Neural progenitor cell (in vitro differentiated cells): ENCODE measurements around the gene ERC2. TPM values are rescaled to one million over a fixed set of nuclear protein-coding genes. Genes with fewer than 3 reads are reported as not detected.

Source experiments
- DNase-seq: peaks from one replicate; pipeline ENCODE4 v3.0.0-alpha.2; 2016; ENCODE audit warnings: low spot score
- H2AFZ ChIP-seq: fragments of 200-600 bp; sonication (generic); replicated peaks from 2 replicates; pipeline ENCODE4 v1.6.1; 2016; ENCODE audit warnings: antibody characterized with exemption
- H3F3A ChIP-seq: fragments of 200-600 bp; sonication (generic); 2 replicates; pipeline ENCODE4 v1.6.1; 2016; ENCODE audit warnings: antibody characterized with exemption, low read depth
- H3K27ac ChIP-seq: fragments of 200-600 bp; sonication (generic); 2 replicates; pipeline ENCODE4 v1.5.1; 2016; ENCODE audit warnings: mild to moderate bottlenecking
- H3K27me3 ChIP-seq: fragments of 200-600 bp; sonication (generic); 2 replicates; pipeline ENCODE4 v1.6.1; 2016; ENCODE audit warnings: mild to moderate bottlenecking, moderate library complexity
- H3K36me3 ChIP-seq: fragments of 200-600 bp; sonication (generic); 2 replicates; pipeline ENCODE4 v1.5.1; 2016
- H3K4me1 ChIP-seq: fragments of 200-600 bp; sonication (generic); 2 replicates; pipeline ENCODE4 v1.6.1; 2016; ENCODE audit warnings: mixed run types
- H3K4me2 ChIP-seq: fragments of 200-600 bp; sonication (generic); 2 replicates; pipeline ENCODE4 v1.6.1; 2016
- H3K4me3 ChIP-seq: fragments of 200-600 bp; sonication (generic); 2 replicates; pipeline ENCODE4 v1.5.1; 2016
- H3K79me2 ChIP-seq: fragments of 200-600 bp; sonication (generic); 2 replicates; pipeline ENCODE4 v1.6.1; 2016; ENCODE audit warnings: low read depth
- H3K9ac ChIP-seq: fragments of 200-600 bp; sonication (generic); 2 replicates; pipeline ENCODE4 v1.6.1; 2016
- H3K9me3 ChIP-seq: fragments of 200-600 bp; sonication (generic); 2 replicates; pipeline ENCODE4 v1.5.1; 2016; ENCODE audit warnings: low read depth
- H4K20me1 ChIP-seq: fragments of 200-600 bp; sonication (generic); 2 replicates; pipeline ENCODE4 v1.6.1; 2016; ENCODE audit warnings: low read depth
- H3K27ac Mint-ChIP-seq: 3 replicates; pipeline ENCODE4 v1.8.0; 2021; ENCODE audit warnings: mixed read lengths
- H3K27me3 Mint-ChIP-seq: 2 replicates; pipeline ENCODE4 v1.8.0; 2022; ENCODE audit warnings: low read depth, mild to moderate bottlenecking, inconsistent platforms, moderate library complexity, mixed read lengths; ENCODE audit not compliant: insufficient read depth
- H3K36me3 Mint-ChIP-seq: 3 replicates; pipeline ENCODE4 v1.8.0; 2021; ENCODE audit warnings: mixed read lengths
- H3K4me1 Mint-ChIP-seq: 3 replicates; pipeline ENCODE4 v1.8.0; 2021; ENCODE audit warnings: mixed read lengths
- H3K4me3 Mint-ChIP-seq: 3 replicates; pipeline ENCODE4 v1.8.0; 2021; ENCODE audit warnings: mild to moderate bottlenecking, moderate library complexity, mixed read lengths
- H3K9me3 Mint-ChIP-seq: 3 replicates; pipeline ENCODE4 v1.8.0; 2020; ENCODE audit warnings: mixed read lengths
- CTCF ChIP-seq: fragments of 200-600 bp; sonication (generic); IDR thresholded peaks from 2 replicates; pipeline ENCODE4 v1.5.1; 2017; ENCODE audit warnings: antibody characterized with exemption, mild to moderate bottlenecking
- EZH2 ChIP-seq: fragments of 200-600 bp; sonication (generic); IDR thresholded peaks from 2 replicates; pipeline ENCODE4 v1.6.1; 2017; ENCODE audit warnings: antibody characterized with exemption, mild to moderate bottlenecking, moderate library complexity
- EZH2phosphoT487 ChIP-seq: fragments of 200-600 bp; sonication (generic); IDR thresholded peaks from 2 replicates; pipeline ENCODE4 v1.6.1; 2017; ENCODE audit warnings: antibody characterized with exemption
- total RNA-seq: library from RNA; depleted of rRNA; stranded (reverse); fragments of >200 nt; gene quantifications from 2 replicates; pipeline ENCODE4 v1.2.3, GENCODE V29; 2015; ENCODE audit warnings: low replicate concordance

The ERC2 gene
- total RNA-seq, 1 donor from 2014 or later, result 24.8 TPM

GRCh38 chr3:55487381-55488241, 980.7 kb downstream of the ERC2 start:
- no peaks in the 10 kb centered on the region for H3K9me3 Mint-ChIP-seq
- Histone ChIP-seq H3K79me2 (no peaks in the 10 kb centered on the region), H3F3A (peaks cover 55% of the 10 kb centered on the region), H3K27me3 (peaks cover 95% of the 10 kb centered on the region), H2AFZ (peak overlapping the region; percentile 92), H3K4me1 (peaks cover 27% of the 10 kb centered on the region), H3K9ac (no peak overlapping the region), H3K4me3 (peak overlapping the region; percentile 74), H3K36me3 (no peaks in the 10 kb centered on the region), H3K27ac (no peak overlapping the region), H3K4me2 (peak overlapping the region; percentile 94), H3K9me3 (no peaks in the 10 kb centered on the region), H4K20me1 (peaks cover 28% of the 10 kb centered on the region)
- H3K27me3 Mint-ChIP-seq, result peaks cover 32% of the 10 kb centered on the region
- TF ChIP-seq EZH2phosphoT487 (no peak), EZH2 (no peak), CTCF (no peak)
- H3K4me1 Mint-ChIP-seq, result peaks cover 49% of the 10 kb centered on the region
- DNase-seq, result peak; percentile 77
- peak overlapping the region; percentile 86 for H3K27ac Mint-ChIP-seq
- H3K4me3 Mint-ChIP-seq, result peak overlapping the region; percentile 96
- peaks cover 4% of the 10 kb centered on the region for H3K36me3 Mint-ChIP-seq

GRCh38 chr3:55486857-55487380, 981.3 kb downstream of the ERC2 start, which contains the start of gene WNT5A:
Gene WNT5A, minus strand, starts transcription at chr3:55487306. Its CDS starts 321 bp downstream, at chr3:55486985.
- peaks cover 4% of the 10 kb centered on the region for H3K36me3 Mint-ChIP-seq
- Histone ChIP-seq H2AFZ (peak within 1 kb of the TSS; percentile 92), H3K79me2 (no peaks in the 10 kb centered on the region), H3F3A (peaks cover 58% of the 10 kb centered on the region), H3K27ac (no peak within 1 kb of the TSS), H3K9ac (no peak within 1 kb of the TSS), H3K36me3 (no peaks in the 10 kb centered on the region), H3K4me2 (peak within 1 kb of the TSS; percentile 94), H3K9me3 (no peaks in the 10 kb centered on the region), H3K4me1 (peaks cover 30% of the 10 kb centered on the region), H3K4me3 (peak within 1 kb of the TSS; percentile 74), H4K20me1 (peaks cover 35% of the 10 kb centered on the region), H3K27me3 (peaks cover 97% of the 10 kb centered on the region)
- peaks cover 50% of the 10 kb centered on the region for H3K4me1 Mint-ChIP-seq
- H3K4me3 Mint-ChIP-seq, result peak within 1 kb of the TSS; percentile 96
- peak within 1 kb of the TSS; percentile 94 for H3K27ac Mint-ChIP-seq
- H3K9me3 Mint-ChIP-seq, result no peaks in the 10 kb centered on the region
- peaks cover 32% of the 10 kb centered on the region for H3K27me3 Mint-ChIP-seq
- no peak for TF ChIP-seq CTCF
- TF ChIP-seq EZH2phosphoT487, result no peak
- no peak for TF ChIP-seq EZH2
- peak; percentile 82 for DNase-seq

- Histone ChIP-seq H3K36me3 (no peaks in the 10 kb centered on the region), H3K4me3 (peak overlapping the region; percentile 74), H3K9me3 (no peaks in the 10 kb centered on the region), H4K20me1 (peaks cover 42% of the 10 kb centered on the region), H2AFZ (peak overlapping the region; percentile 92), H3K9ac (no peak overlapping the region), H3K4me2 (peak overlapping the region; percentile 94), H3F3A (peaks cover 61% of the 10 kb centered on the region), H3K79me2 (no peaks in the 10 kb centered on the region), H3K4me1 (peaks cover 35% of the 10 kb centered on the region), H3K27ac (no peak overlapping the region), H3K27me3 (peaks cover 97% of the 10 kb centered on the region)
- H3K27ac Mint-ChIP-seq, result peak overlapping the region; percentile 94
- peaks cover 52% of the 10 kb centered on the region for H3K4me1 Mint-ChIP-seq
- H3K9me3 Mint-ChIP-seq, result no peaks in the 10 kb centered on the region
- TF ChIP-seq CTCF (no peak), EZH2phosphoT487 (no peak), EZH2 (no peak)
- peaks cover 4% of the 10 kb centered on the region for H3K36me3 Mint-ChIP-seq
- H3K4me3 Mint-ChIP-seq, result peak overlapping the region; percentile 96
- peaks cover 37% of the 10 kb centered on the region for H3K27me3 Mint-ChIP-seq
- DNase-seq, result peak; percentile 83
Observed at GRCh38 chr3:55486101-55486856, 982.0 kb downstream of the ERC2 start.
